Epithelial cell of proximal tubule (primary cell): ENCODE data around the gene ARMC8. TPM values are rescaled to one million over a fixed set of nuclear protein-coding genes. Genes with fewer than 3 reads are reported as not detected.

Source experiments
- DNase-seq: peaks from one replicate; pipeline ENCODE4 v3.0.0-alpha.2; 2011; ENCODE audit warnings: low read depth
- H3K4me3 ChIP-seq: 2 replicates; pipeline ENCODE4 v1.5.1; 2011; ENCODE audit warnings: low read depth, mild to moderate bottlenecking, low read length
- total RNA-seq: library from RNA; depleted of rRNA; stranded (reverse); fragments of >200 nt; gene quantifications from 2 replicates; pipeline ENCODE4 v1.2.3, GENCODE V29; 2015
- TF ChIP-seq, protein P1 (sequence below): conservative IDR thresholded peaks from 2 replicates; pipeline ENCODE4 v1.5.1; 2012; ENCODE audit warnings: low read depth, mild to moderate bottlenecking, low read length

ARMC8 gene
- total RNA-seq, 1 donor from 2014 or later, result 31.9 TPM

DNA sequence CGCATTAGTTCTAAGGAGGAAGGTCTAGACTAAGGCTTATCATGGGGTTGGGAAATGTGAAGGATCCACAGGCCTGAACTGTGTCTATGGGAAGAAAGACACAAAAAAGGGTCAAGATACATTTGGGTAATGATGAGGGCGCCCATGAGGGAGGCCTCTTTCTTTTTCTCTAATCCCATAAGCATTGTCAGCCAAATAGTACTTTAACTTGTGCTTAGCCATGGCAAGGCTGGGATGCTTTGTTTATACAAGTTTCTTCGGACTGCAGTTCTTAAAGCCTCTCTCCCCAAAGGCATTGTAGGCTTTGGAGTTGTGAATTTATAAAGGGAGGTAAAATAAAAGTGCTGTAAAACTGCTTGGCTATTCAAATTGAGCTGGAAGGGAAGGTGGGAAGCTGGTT is 23.4 kb downstream of the ARMC8 start:
- DNase-seq, result no peak
- TF ChIP-seq, protein P1, sequence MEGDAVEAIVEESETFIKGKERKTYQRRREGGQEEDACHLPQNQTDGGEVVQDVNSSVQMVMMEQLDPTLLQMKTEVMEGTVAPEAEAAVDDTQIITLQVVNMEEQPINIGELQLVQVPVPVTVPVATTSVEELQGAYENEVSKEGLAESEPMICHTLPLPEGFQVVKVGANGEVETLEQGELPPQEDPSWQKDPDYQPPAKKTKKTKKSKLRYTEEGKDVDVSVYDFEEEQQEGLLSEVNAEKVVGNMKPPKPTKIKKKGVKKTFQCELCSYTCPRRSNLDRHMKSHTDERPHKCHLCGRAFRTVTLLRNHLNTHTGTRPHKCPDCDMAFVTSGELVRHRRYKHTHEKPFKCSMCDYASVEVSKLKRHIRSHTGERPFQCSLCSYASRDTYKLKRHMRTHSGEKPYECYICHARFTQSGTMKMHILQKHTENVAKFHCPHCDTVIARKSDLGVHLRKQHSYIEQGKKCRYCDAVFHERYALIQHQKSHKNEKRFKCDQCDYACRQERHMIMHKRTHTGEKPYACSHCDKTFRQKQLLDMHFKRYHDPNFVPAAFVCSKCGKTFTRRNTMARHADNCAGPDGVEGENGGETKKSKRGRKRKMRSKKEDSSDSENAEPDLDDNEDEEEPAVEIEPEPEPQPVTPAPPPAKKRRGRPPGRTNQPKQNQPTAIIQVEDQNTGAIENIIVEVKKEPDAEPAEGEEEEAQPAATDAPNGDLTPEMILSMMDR, result no peak
- H3K4me3 ChIP-seq, result no peak overlapping the region

DNA sequence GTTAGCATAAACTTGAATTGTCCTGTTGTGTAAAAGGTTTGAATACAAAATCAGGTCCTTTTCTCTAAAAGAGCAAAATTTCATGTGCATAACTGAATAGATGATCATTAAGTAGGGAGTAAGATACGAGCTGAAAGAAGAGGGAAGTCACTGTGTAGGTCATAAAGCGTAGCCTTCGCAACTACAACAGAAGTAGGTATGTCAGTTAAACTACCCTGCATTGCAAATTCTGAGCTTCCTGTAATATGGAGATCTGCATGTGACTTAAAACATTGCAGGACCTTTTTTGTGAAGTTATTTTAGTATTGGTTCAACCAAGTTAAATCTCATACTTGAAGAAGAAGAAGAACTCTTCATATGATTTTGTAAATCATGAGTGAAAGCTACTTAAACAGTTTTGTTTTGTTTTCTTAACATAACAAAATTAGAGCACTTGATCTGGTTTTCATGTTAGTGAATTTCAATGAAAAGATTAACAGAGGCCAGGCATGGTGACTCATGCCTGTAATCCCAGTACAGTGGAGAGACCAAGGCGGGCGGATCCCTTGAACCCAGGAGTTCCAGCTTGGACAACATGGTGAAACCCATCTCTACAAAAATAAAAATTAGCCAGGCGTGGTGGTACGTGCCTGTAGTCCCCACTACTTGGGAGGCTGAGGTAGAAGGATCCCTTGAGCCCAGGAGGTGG is 26.4 kb downstream of the ARMC8 start:
- TF ChIP-seq, protein P1, result no peak
- no peak overlapping the region for H3K4me3 ChIP-seq
- DNase-seq, result no peak

DNA sequence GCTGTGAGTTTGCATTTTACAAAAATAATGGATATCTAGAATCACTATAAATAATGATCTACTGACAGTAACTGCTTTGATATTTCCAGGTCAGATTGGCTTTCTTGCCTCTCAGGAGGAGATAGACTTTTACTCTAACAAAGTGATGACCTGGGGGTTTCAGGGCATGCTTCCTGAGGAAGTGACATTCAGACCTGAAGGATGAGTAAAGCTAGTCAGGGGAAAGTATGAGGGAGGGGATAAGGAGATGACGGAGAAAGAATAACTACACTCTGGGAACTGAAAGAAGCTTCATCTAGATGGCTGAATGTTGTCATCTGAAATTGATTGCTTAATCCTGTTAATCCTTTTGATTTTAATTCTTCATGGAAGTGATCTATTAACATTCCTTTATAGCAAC is 32.2 kb downstream of the ARMC8 start:
- no peak overlapping the region for H3K4me3 ChIP-seq
- TF ChIP-seq, protein P1, result no peak
- no peak for DNase-seq

DNA sequence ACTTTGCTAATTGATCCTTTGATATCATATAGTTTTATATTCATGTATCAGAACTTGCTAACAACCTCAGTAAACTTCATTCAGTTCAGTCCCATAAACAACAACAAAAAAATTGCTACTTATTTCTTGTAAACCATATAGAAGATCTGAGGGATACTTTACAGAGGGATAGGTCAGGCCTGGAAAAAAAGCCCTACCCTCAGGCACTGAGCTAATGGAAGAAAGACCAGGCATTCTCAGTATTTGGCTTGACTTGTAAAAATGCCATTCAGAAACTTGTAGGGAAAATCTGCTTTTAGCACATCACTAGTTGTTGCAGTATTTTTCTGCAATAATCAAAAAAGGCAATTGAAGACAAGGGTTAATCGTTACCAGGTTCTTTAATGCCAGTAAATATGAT is 33.1 kb downstream of the ARMC8 start:
- TF ChIP-seq, protein P1, result no peak
- H3K4me3 ChIP-seq, result no peak overlapping the region
- DNase-seq, result no peak

DNA sequence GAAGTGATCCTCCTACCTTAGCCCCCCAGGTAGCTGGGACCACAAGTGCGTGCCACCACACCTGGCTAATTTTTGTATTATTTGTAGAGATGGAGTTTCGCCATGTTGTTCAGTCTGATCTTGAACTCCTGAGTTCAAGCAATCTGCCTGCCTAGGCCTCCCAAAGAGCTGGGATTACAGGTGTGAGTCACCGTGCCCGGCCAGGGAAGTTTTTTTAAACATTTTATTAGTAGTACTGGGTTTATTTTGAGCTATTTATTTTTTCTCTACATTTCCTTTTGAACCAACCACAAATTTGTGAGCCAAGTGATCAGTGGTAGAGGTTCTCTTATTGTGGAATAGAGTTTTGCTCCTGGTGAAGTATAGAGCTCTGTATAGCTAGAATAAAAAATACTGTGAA is 33.7 kb downstream of the ARMC8 start:
- DNase-seq, result no peak
- no peak overlapping the region for H3K4me3 ChIP-seq
- TF ChIP-seq, protein P1, result no peak

DNA sequence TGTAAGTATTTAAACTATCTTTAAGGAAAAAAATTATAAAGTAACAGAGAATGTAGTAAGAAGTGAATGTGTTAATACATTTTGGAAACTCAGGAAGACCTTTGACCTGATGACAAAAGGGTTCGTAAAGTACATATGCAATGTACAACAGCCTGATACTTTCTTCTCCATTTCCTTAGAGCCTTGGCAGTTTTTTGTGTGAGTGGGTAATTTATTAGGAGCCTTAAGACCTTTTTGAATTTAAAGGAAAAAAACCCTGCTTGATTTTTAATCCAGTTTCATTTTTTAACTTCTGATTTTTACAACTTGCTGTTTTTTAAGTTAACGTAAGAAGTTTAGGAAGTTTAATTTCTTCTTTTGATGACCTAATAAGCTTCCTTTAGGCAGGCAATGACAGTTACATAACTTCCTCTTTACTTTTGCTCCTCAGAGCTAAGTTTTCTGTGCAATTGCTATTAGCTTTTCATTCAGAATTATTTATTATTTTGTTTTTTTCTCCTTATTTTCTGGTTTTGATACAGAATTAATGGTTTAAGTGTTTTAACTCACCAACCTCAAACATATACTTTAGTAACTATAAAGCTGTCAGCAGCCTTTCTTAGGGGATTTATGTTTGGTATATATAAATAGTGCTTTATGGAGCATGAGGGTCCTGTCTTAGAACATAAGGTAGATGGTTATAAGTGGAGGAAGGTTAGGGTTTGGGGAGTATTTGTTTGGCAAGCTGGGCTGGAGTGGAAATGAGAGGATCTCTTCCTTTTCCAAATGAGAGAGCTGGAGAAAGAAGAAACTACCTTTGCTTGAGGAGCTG is 35.2 kb downstream of the ARMC8 start:
- DNase-seq, result no peak
- no peak overlapping the region for H3K4me3 ChIP-seq
- TF ChIP-seq, protein P1, result no peak
